Measurements from ENCODE around the gene TIPRL. TPM values are rescaled to one million over a fixed set of nuclear protein-coding genes. Genes with fewer than 3 reads are reported as not detected.

Gene TIPRL
- total and polyA plus RNA-seq, 8 donors: 6.8 to 17.3 (median 13.4) TPM

GRCh38 chr1:168227620-168228019 lies 48.9 kb downstream of the TIPRL start:
- Histone ChIP-seq H3K27ac (no peak overlapping the region), H3K4me1 (peaks cover 0 to 25% (median 18%) of the 10 kb centered on the region in 3 donors), H3K9me3 (no peaks in the 10 kb centered on the region), H3K27me3 (no peaks in the 10 kb centered on the region), H3K4me3 (peak overlapping the region in 1 of 4 donors; percentile 98), H3K36me3 (peaks cover 0 to 14% (median 6%) of the 10 kb centered on the region in 3 donors)
- TF ChIP-seq CTCF (IDR thresholded peaks at IDR 0.05): no peak
- WGBS, 2 donors: 58 to 64% methylated on average over 7 of the region's 7 CpGs
- ATAC-seq (no peak), DNase-seq (no peak), FAIRE-seq (no peak)
- intact Hi-C loops (cut with DNase I): no loop called here

- H3K9me3 ChIP-seq: no peaks in the 10 kb centered on the region
- no peak for ATAC-seq
- FAIRE-seq: no peak
- no peak for DNase-seq
- no peaks in the 10 kb centered on the region for H3K27me3 ChIP-seq
- H3K27ac ChIP-seq: no peak overlapping the region
- no peak for TF ChIP-seq CTCF (IDR thresholded peaks at IDR 0.05)
- intact Hi-C loops (cut with DNase I): no loop called here
- WGBS, 2 donors: 96 to 100% methylated on average over 4 of the region's 4 CpGs
- no peak overlapping the region for H3K4me3 ChIP-seq
- peaks cover 0 to 23% (median 14%) of the 10 kb centered on the region in 3 donors for H3K36me3 ChIP-seq
- peaks cover 0 to 25% (median 18%) of the 10 kb centered on the region in 3 donors for H3K4me1 ChIP-seq
Measured at GRCh38 chr1:168229893-168230292, 51.1 kb downstream of the TIPRL start.

GRCh38 chr1:168230709-168231108 lies 51.9 kb downstream of the TIPRL start:
- no peak for DNase-seq
- ATAC-seq: no peak
- Histone ChIP-seq H3K4me3 (no peak overlapping the region), H3K4me1 (peaks cover 3 to 26% (median 24%) of the 10 kb centered on the region in 3 donors), H3K27ac (no peak overlapping the region), H3K9me3 (no peaks in the 10 kb centered on the region), H3K36me3 (peaks cover 0 to 23% (median 14%) of the 10 kb centered on the region in 3 donors), H3K27me3 (no peaks in the 10 kb centered on the region)
- FAIRE-seq: no peak
- TF ChIP-seq CTCF (IDR thresholded peaks at IDR 0.05): no peak
- 92 to 97% methylated on average over 3 of the region's 3 CpGs for WGBS, 2 donors
- intact Hi-C loops (cut with DNase I): no loop called here

DNA sequence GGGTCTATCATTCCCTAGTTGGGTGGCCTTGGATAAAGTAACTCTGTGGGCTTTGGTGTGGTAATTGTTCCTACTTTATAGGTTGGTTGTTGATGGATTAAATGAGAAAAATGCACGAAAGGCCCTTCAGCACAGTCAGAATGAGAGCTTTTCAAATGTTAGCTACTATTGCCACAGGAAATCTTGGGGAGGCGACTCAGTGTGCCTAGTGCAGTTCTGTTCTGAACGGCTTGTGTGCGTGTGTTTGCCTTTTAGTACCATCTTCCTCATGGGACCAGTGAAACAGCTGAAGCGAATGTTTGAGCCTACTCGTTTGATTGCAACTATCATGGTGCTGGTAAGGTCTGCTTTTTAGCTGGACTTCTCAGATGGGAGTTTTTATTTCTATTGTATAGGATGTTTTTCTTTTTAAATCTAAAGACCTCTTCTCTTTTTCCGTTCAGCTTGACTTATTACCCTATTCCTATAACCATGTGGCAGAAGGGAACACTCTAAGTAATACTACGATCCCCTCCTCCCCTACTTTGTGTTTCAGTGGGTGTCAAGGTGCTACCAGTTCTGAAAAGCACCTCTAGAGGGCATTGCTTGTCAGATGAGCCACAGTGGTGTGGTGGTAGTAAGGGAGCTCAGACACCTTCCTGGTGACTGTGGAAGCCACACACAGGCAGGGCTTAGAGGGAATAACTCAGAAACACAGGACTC lies 56.2 kb downstream of the TIPRL start:
- Histone ChIP-seq H3K36me3 (peaks cover 0 to 37% (median 14%) of the 10 kb centered on the region in 3 donors), H3K27me3 (no peaks in the 10 kb centered on the region), H3K27ac (peak overlapping the region in 1 of 4 donors; percentile 34), H3K9me3 (no peaks in the 10 kb centered on the region), H3K4me1 (peaks cover 6 to 9% (median 7%) of the 10 kb centered on the region in 3 donors), H3K4me3 (no peak overlapping the region)
- DNase-seq: peak in 2 of 6 donors; percentile 7 to 37
- peak; percentile 85 to 93 (median 88) for ATAC-seq
- intact Hi-C loops (cut with DNase I): no loop called here
- FAIRE-seq: no peak
- peak; percentile 22 to 46 (median 36) for TF ChIP-seq CTCF (IDR thresholded peaks at IDR 0.05)
- 87 to 90% methylated on average over 8 of the region's 8 CpGs for WGBS, 2 donors

DNA sequence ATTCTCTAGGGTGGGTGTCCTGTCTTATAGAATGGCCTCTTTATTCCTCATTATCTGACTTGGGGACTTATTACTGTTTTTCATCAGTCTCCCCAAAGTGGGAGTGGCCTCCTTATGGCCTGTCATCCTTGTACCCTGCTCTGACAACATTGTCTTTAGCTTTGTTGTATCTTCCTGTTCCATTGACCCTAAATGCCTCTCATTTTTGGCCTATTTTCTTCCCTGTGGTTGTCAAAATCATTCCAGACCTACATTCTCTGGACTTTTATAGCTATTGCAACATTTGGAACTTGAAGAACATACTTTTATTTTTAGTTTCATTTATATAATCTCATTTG lies 56.8 kb downstream of the TIPRL start:
- Histone ChIP-seq H3K27me3 (no peaks in the 10 kb centered on the region), H3K27ac (peak overlapping the region in 1 of 4 donors; percentile 34), H3K4me1 (peaks cover 6 to 9% (median 7%) of the 10 kb centered on the region in 3 donors), H3K4me3 (no peak overlapping the region), H3K9me3 (no peaks in the 10 kb centered on the region), H3K36me3 (peaks cover 0 to 37% (median 14%) of the 10 kb centered on the region in 3 donors)
- ATAC-seq: peak in 2 of 4 donors; percentile 13 to 25
- DNase-seq: no peak
- FAIRE-seq: no peak
- TF ChIP-seq CTCF (IDR thresholded peaks at IDR 0.05): no peak
- intact Hi-C loops (cut with DNase I): no loop called here
